HG03066 (cell line): ENCODE measurements around the gene BRICD5.
"Not testable (repeated sequence)": the region's sequence is repeated elsewhere in the genome, so short reads cannot be mapped to it uniquely, and the experiment has no call there.

Experiments
- ATAC-seq: cut with Tn5 transposase; IDR thresholded peaks from one replicate; pipeline ENCODE4 v1.9.1; 2021; ENCODE audit warnings: low read depth; ENCODE audit not compliant: unreplicated experiment

The BRICD5 gene

GRCh38 chr16:2203119-2203688 is 7.5 kb downstream of the BRICD5 start:
- not testable (repeated sequence) for ATAC-seq

DNA sequence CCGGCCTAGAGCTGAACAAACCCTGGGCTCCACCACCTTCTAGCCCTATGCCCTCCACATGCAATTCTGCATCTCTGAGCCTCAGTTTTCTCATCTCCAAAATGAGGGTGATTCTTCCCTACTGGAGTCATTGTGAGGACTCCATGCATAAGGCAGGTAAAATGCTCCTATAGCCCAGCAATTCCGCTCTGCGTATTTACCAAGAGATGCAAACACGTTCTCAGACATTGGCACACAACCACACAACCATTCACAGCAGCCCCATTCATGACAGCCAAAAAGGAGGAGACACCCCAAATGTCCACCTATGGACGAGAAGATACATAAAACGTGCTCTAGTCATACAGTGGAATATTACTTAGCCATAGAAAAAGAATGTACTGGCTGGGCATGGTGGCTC is 10.3 kb downstream of the BRICD5 start:
- ATAC-seq: no peak

GRCh38 chr16:2199621-2200139 is 11.0 kb downstream of the BRICD5 start:
- no peak for ATAC-seq

DNA sequence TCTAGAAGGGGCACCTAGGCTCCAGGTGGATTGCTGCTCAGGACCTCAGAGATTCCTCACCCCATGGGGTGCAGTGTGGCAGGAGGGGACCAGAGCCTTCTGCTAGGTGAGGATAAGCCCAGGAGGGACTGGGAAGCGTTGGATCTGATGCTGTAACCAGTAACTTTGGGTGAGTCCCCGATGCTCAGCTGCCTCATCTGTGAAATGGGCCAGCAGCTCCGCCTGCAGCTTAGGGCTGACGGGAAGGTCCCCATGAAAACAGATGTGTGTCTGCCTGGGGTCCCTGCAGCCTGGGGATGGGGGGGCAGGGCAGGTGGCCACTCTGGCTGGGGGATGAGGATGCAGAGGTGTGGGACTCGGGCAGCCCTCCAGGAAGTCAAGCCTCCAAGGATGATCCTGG is 11.6 kb downstream of the BRICD5 start:
- ATAC-seq: no peak

GRCh38 chr16:2198283-2198682 is 12.4 kb downstream of the BRICD5 start:
- ATAC-seq: no peak

DNA sequence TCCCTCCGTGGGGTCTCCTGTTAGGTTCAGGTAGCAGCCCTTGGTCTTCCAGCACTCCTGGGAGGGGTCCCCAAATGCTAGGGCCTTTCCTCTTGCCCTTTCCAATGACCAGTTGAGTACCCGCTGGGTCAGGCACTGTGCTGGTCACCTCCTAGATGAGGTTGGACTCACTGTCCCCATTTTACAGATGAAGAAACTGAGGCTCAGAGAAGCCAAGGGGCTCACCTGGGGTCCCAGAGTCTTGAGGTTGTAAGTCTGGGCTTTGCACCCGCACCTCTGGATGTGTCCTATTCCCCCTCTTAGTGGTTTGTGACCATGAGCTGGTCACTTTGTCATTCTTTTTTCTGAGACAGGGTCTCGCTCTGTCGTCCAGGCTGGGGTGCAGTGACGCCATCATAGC is 12.9 kb downstream of the BRICD5 start:
- ATAC-seq: no peak

- no peak for ATAC-seq
Observed at GRCh38 chr16:2196981-2197511, 13.6 kb downstream of the BRICD5 start.

GRCh38 chr16:2196162-2196980 is 14.3 kb downstream of the BRICD5 start, which contains the start of gene CASKIN1:
CASKIN1 (minus strand) TSS chr16:2196605; CDS start chr16:2196432, 173 bp downstream.
- ATAC-seq: no peak

DNA sequence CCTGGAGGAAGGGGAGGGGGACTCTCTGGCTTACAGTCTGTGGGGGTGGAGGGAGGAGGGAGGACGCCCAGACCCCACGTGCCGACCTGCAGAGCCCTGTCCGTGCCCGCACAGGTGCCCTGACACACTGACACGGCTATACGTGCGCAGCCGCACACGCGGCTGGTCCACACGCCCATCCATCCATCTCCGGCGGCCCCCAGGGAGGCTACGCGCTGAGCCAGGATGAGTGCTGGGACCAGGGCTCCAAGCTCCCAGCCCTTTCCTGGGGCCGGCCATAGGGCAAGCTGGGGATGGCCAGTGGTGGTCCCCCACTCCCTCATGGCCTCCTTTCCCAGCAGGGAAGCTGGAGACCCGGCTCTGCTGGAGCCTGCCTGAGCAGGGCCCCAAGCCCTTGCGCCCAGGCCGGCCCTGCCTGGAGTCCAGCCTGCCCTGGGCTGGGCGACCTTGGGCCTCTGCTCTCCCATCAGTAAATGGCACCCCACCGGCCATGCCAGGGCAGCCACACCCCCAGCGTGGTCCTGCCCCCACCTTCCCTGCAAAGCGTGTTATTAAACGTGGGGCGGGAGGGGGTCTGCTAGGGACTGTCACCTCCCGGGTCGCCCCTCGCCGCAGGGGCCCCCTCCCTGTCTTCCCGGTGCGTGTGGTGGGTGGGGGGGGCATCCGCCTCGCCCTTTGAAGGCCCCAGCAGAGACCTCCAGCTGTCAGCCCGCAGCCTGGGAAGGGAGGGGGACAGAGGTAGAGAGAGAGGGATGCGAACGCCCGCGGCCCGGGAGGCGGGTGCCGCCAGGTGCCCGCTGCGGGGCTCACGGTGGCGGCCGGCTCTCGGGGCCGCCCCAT is 15.1 kb downstream of the BRICD5 start:
- no peak for ATAC-seq

GRCh38 chr16:2194852-2195321 is 15.8 kb downstream of the BRICD5 start:
- ATAC-seq: no peak

GRCh38 chr16:2194166-2194834 is 16.4 kb downstream of the BRICD5 start:
- no peak for ATAC-seq

GRCh38 chr16:2191446-2191706 is 19.3 kb downstream of the BRICD5 start:
- ATAC-seq: no peak

DNA sequence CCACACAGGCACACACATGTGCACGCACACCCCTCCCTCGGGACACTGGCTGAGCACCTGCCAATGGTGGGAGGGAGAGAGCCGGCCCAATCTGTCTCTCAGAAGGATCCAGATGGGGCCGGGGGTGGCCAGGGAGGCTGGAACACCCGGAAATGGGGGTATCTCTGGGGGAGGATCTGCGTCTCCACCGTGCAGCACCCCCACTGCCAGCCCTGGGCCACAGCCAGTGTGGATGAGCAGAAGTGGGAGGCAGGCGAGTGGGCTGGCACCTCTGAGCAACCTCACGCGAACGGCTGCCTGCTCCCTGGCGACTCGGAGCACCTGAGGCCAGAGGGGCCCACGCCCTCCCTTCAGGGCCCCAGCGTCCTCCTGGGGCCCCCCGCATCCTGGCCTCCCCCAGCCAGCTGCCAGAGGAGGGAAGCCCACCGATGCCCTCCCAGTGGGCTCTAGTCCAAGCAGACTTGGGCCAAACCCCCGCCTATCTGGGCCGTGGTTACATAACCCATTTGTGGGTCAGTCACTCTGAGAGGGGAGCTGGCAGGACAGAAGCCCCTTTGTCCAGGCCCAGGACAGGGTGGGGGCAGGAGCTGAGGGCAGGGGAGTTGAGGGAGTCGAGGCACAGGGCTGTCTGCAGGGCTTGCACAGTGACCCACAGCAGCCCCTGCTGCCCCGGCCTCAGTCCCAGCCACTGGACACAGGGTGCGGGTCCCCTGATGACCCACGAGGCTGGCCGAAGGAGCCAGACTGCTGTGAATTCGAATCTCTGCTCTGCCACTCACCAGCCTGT is 19.8 kb downstream of the BRICD5 start:
- no peak for ATAC-seq

DNA sequence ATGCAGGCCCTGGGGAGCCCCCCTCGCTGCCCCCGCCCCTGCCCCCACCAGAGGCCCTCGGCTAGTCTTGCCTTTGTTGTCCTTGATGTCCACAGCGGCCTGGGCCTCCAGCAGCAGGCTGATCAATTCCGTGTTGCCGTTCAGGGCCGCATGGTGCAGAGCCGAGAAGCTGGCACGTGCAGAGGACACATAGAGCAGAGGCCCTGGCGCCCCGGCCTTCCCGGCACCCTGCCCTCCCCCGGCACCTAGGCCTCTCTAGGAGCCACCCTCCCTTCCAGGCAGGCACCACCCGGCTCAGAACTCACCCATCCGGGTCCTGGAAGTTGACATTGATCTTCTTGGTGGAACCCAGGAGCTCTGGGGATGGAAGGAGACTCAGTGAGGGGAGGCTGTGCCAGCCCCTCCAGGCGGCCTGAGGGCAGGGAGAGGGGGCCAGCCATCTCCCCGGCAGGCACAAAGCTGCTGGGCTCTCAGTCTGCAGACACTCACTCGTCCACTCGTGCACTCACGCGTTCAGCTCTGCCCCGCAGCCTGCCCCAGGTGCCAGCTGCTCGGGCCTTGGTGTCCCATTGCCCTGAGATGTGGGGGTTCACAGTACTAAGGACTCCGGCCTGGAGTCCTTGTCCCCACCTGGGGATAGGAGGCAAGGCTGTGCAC is 20.5 kb downstream of the BRICD5 start:
- no peak for ATAC-seq

GRCh38 chr16:2189252-2189893 is 21.3 kb downstream of the BRICD5 start:
- ATAC-seq: no peak

DNA sequence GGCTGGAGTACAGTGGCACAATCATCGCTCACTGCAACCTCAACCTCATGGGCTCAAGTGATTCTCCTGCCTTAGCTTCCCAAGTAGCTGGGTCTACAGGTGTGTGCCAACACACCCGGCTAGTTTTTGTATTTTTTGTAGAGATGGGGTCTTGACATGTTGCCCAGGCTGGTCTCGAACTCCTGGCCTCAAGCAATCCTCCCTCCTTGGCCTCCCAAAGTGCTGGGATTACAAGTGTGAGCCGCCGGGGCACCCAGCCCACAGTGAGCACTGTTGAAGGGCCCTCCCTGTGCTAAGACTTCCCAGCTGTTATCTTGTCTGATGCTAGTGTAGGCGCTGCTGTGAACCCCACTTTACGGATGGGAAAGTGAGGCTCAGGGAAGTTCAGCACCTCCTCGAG is 22.3 kb downstream of the BRICD5 start:
- no peak for ATAC-seq

- no peak for ATAC-seq
Observed at GRCh38 chr16:2187212-2187611, 23.5 kb downstream of the BRICD5 start.

DNA sequence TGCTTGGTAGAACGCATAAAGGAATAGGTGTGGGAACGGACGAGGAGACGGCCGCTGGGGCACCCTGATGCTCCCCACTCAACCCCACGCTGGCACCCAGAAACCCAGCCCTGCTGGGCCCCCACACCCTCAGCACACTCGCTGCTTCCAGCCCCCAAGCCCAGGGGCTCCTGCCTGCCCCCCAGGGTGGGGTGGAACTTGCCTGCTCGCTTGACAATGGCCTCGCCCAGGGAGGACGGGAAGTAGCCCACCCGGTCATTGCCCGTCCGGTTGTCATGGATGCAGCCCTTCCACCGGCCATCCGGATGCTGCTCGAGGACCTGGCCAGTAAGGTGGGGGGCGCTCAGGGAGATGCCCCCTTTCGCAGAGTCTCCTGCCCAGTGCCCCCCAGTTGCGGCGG is 24.2 kb downstream of the BRICD5 start:
- ATAC-seq: no peak

- ATAC-seq: no peak
Observed at GRCh38 chr16:2186064-2186463, 24.6 kb downstream of the BRICD5 start.
